SK-N-SH treated with all-trans-retinoic acid at 6 μM for 48 hours (cell line): Measurements from ENCODE around the gene UBE2L3.
"Not testable (repeated sequence)": the region's sequence is repeated elsewhere in the genome, so short reads cannot be mapped to it uniquely, and the experiment has no call there.

Source experiments
- ARNTL ChIP-seq: fragments of 450-650 bp; formaldehyde crosslinking; IDR thresholded peaks from 2 replicates; pipeline ENCODE4 v1.5.0; 2020; ENCODE audit warnings: low read depth, mild to moderate bottlenecking, moderate library complexity, borderline replicate concordance
- BACH2 ChIP-seq: fragments of 250-450 bp; sonication (Bioruptor Pico); IDR thresholded peaks from 2 replicates; pipeline ENCODE4 v1.9.0; 2021; ENCODE audit warnings: mild to moderate bottlenecking, borderline replicate concordance
- CSDC2 ChIP-seq: fragments of 250-450 bp; sonication (Bioruptor Pico); IDR thresholded peaks from 2 replicates; pipeline ENCODE4 v1.5.0; 2020; ENCODE audit warnings: mild to moderate bottlenecking, moderate library complexity
- GLIS3 ChIP-seq: fragments of 250-450 bp; sonication (Bioruptor Pico); IDR thresholded peaks from 2 replicates; pipeline ENCODE4 v1.5.0; 2020; ENCODE audit warnings: mild to moderate bottlenecking, moderate library complexity
- ISL1 ChIP-seq: fragments of 250-450 bp; sonication (Bioruptor Pico); IDR thresholded peaks from 2 replicates; pipeline ENCODE4 v2.1.2; 2022; ENCODE audit warnings: mild to moderate bottlenecking, moderate library complexity
- RARB ChIP-seq: fragments of 250-450 bp; sonication (Bioruptor Pico); IDR thresholded peaks from 2 replicates; pipeline ENCODE4 v1.8.0; 2021; ENCODE audit warnings: mild to moderate bottlenecking, moderate library complexity
- SNAI2 ChIP-seq: fragments of 250-450 bp; sonication (Bioruptor Pico); IDR thresholded peaks from 2 replicates; pipeline ENCODE4 v1.5.0; 2020; ENCODE audit warnings: mild to moderate bottlenecking, moderate library complexity
- TOX ChIP-seq: fragments of 250-450 bp; sonication (Bioruptor Pico); IDR thresholded peaks from 2 replicates; pipeline ENCODE4 v1.8.0; 2021; ENCODE audit warnings: mild to moderate bottlenecking, moderate library complexity, borderline replicate concordance
- ZC3H10 ChIP-seq: fragments of 250-450 bp; sonication (Bioruptor Pico); IDR thresholded peaks from 2 replicates; pipeline ENCODE4 v1.5.1; 2021; ENCODE audit warnings: mild to moderate bottlenecking, moderate library complexity
- ZFP3 ChIP-seq: fragments of 250-450 bp; sonication (Bioruptor Pico); IDR thresholded peaks from 2 replicates; pipeline ENCODE4 v1.5.0; 2020; ENCODE audit warnings: mild to moderate bottlenecking, moderate library complexity
- ZFP30 ChIP-seq: fragments of 450-650 bp; formaldehyde crosslinking; IDR thresholded peaks from 2 replicates; pipeline ENCODE4 v1.5.0; 2022; ENCODE audit warnings: mild to moderate bottlenecking, moderate library complexity
- ZNF70 ChIP-seq: fragments of 450-650 bp; formaldehyde crosslinking; IDR thresholded peaks from 2 replicates; pipeline ENCODE4 v1.5.0; 2020; ENCODE audit warnings: mild to moderate bottlenecking, moderate library complexity
- TF ChIP-seq, protein P1 (sequence below): fragments of 250-450 bp; sonication (Bioruptor Pico); IDR thresholded peaks from 2 replicates; pipeline ENCODE4 v1.5.1; 2020; ENCODE audit warnings: low read depth, mild to moderate bottlenecking, moderate library complexity
- TF ChIP-seq, protein P2 (sequence below): fragments of 250-450 bp; sonication (Bioruptor Pico); IDR thresholded peaks from 2 replicates; pipeline ENCODE4 v1.8.0; 2020; ENCODE audit warnings: mild to moderate bottlenecking, moderate library complexity, borderline replicate concordance

DNA sequence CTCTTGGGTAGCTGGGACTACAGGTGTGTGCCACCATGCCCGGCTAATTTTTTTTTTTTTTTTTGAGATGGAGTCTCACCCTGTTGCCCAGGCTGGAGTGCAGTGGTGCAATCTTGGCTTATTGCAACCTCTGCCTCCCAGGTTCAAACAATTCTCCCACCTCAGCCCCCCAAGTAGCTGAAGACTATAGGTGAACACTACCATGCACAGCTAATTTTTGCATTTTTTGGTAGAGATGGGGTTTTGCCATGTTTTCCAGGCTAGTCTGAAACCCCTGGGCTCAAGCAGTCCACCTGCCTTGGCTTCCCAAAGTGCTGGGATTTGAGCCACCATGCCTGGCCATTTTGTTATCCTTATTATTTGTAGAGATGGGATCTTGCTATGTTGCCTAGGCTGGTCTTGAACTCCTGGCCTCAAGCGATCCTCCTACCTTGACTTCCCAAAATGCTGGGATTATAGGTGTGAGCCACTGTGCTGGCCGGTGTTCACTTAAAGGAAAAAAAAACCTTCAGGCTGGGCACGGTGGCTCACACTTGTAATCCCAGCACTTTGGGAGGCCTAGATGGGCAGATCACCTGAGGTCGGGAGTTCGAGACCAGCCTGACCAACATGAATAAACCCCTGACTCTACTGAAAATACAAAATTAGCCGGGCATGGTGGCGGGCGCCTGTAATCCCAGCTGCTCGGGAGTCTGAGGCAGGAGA, 13.6 kb downstream of the UBE2L3 start:
- TF ChIP-seq, protein P1, sequence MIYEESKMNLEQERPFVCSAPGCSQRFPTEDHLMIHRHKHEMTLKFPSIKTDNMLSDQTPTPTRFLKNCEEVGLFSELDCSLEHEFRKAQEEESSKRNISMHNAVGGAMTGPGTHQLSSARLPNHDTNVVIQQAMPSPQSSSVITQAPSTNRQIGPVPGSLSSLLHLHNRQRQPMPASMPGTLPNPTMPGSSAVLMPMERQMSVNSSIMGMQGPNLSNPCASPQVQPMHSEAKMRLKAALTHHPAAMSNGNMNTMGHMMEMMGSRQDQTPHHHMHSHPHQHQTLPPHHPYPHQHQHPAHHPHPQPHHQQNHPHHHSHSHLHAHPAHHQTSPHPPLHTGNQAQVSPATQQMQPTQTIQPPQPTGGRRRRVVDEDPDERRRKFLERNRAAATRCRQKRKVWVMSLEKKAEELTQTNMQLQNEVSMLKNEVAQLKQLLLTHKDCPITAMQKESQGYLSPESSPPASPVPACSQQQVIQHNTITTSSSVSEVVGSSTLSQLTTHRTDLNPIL = not testable (repeated sequence)
- not testable (repeated sequence) for TF ChIP-seq SNAI2 (CRISPR knock-in tag); ISL1; TOX (CRISPR knock-in tag); ZNF70 (CRISPR knock-in tag); GLIS3 (CRISPR knock-in tag); ZC3H10 (CRISPR knock-in tag); RARB (CRISPR knock-in tag); BACH2 (CRISPR knock-in tag); ZFP3 (CRISPR knock-in tag); ZFP30 (CRISPR knock-in tag); ARNTL; CSDC2 (CRISPR knock-in tag)
- TF ChIP-seq, protein P2, sequence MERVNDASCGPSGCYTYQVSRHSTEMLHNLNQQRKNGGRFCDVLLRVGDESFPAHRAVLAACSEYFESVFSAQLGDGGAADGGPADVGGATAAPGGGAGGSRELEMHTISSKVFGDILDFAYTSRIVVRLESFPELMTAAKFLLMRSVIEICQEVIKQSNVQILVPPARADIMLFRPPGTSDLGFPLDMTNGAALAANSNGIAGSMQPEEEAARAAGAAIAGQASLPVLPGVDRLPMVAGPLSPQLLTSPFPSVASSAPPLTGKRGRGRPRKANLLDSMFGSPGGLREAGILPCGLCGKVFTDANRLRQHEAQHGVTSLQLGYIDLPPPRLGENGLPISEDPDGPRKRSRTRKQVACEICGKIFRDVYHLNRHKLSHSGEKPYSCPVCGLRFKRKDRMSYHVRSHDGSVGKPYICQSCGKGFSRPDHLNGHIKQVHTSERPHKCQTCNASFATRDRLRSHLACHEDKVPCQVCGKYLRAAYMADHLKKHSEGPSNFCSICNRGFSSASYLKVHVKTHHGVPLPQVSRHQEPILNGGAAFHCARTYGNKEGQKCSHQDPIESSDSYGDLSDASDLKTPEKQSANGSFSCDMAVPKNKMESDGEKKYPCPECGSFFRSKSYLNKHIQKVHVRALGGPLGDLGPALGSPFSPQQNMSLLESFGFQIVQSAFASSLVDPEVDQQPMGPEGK (CRISPR knock-in tag) = not testable (repeated sequence)
